NCI-H748 (cell line): ENCODE results near the gene CRYZ.

Experiments used
- DNase-seq: peaks from one replicate; lab custom pipeline; 2025; ENCODE audit not compliant: unreplicated experiment; lab: John Stamatoyannopoulos, UW

Gene CRYZ

GRCh38 chr1:74731399-74732052 is 1.3 kb downstream of the CRYZ start:
- no peak for DNase-seq

- no peak for DNase-seq
Observed at GRCh38 chr1:74729741-74730478, 2.9 kb downstream of the CRYZ start.

- DNase-seq, result no peak
Observed at GRCh38 chr1:74728736-74729135, 4.1 kb downstream of the CRYZ start.

- no peak for DNase-seq
Observed at GRCh38 chr1:74726063-74726462, 6.8 kb downstream of the CRYZ start.

- DNase-seq, result no peak
Observed at GRCh38 chr1:74717626-74718025, 15.2 kb downstream of the CRYZ start.

GRCh38 chr1:74716822-74717221 is 16.0 kb downstream of the CRYZ start:
- no peak for DNase-seq

- no peak for DNase-seq
Observed at GRCh38 chr1:74715806-74716205, 17.0 kb downstream of the CRYZ start.

GRCh38 chr1:74715236-74715502 is 17.7 kb downstream of the CRYZ start:
- DNase-seq, result no peak

GRCh38 chr1:74714429-74715235 is 18.2 kb downstream of the CRYZ start:
- DNase-seq, result no peak

GRCh38 chr1:74713849-74714248 is 19.0 kb downstream of the CRYZ start:
- DNase-seq, result no peak

- DNase-seq, result peak; percentile 28
Observed at GRCh38 chr1:74712881-74713280, 20.0 kb downstream of the CRYZ start.

GRCh38 chr1:74703386-74704182 is 29.3 kb downstream of the CRYZ start:
- no peak for DNase-seq

- no peak for DNase-seq
Observed at GRCh38 chr1:74699331-74699730, 33.5 kb downstream of the CRYZ start.

- no peak for DNase-seq
Observed at GRCh38 chr1:74697832-74698231, 35.0 kb downstream of the CRYZ start.

GRCh38 chr1:74693473-74693872 is 39.4 kb downstream of the CRYZ start:
- DNase-seq, result no peak

GRCh38 chr1:74690909-74691308 is 41.9 kb downstream of the CRYZ start:
- peak; percentile 71 for DNase-seq

- DNase-seq, result peak; percentile 63
Observed at GRCh38 chr1:74690364-74690696, 42.5 kb downstream of the CRYZ start.

GRCh38 chr1:74689621-74690363 is 43.1 kb downstream of the CRYZ start:
- DNase-seq, result peak; percentile 81

- DNase-seq, result no peak
Observed at GRCh38 chr1:74686928-74687327, 45.9 kb downstream of the CRYZ start.

GRCh38 chr1:74684301-74684700 is 48.5 kb downstream of the CRYZ start:
- DNase-seq, result no peak

GRCh38 chr1:74683656-74684055 is 49.2 kb downstream of the CRYZ start:
- DNase-seq, result no peak
